GM18907 (cell line): ENCODE results near the gene ALOXE3.

Experiments used
- ATAC-seq: cut with Tn5 transposase; IDR thresholded peaks from one replicate; pipeline ENCODE4 v1.9.1; 2021; ENCODE audit warnings: mild to moderate bottlenecking, moderate library complexity; ENCODE audit not compliant: unreplicated experiment

The ALOXE3 gene

DNA sequence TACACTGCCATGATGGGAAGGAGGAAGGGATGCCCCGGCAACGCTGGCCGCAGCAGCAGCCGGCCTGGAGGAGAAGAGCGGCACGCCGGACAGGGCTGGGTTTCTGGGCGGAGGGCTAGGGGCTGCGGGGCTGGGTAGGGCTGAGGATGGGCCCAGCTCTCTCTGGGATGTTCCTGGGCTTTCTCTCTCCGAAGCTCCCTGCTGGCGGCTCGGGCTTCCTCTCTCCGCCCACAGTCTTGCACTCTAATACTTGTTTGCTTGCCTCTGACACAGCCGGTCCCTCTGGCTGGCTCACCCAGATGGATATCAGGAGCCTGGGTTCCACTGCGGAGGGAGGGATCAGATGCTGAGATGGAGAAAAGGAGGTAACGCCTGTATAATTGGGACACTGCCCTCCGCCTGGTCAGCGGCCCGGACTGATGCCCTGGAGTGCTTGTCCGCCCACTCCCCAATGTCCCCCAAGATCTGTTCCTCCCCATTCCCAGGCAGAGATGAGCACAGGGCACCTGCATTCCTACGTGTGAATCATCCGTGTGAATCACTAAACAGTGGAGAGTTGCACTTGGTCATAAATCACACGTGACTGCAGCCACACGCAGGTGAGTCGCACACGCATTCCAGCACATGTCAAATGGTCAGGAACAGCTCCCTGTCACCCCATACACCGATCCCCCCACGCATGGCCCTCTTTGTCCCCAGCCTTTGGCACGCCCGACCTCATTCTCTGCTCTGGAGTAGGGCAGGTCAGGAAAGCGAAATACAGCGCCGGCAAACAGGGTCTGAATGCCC, at the start of gene ALOXE3:
ALOXE3 (minus strand) TSS at position 535 of the 789 bp plus-strand sequence; CDS start at position 11, 524 bp downstream.
- ATAC-seq = no peak

GRCh38 chr17:8167526-8167925, 49.2 kb upstream of the ALOXE3 start:
- no peak for ATAC-seq

DNA sequence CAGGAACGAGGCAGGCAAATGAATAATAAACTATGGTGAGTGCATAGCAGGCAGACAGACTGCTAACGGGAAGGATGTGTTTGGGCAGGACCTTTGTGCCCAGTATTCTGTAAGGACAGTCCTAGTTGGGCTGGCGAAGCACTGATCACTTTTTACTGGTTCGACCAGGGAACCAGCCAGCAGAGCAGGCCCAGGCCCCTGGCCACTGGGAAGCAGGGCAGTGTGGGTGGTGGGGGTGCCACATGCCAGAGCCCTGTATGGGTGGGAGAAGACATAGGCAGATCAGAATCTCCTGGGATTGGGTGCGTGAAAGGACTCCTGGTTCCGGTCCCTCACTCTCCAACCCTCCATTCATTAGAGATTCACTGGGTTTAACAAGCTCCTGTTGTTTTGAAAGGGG, 48.4 kb upstream of the ALOXE3 start:
- no peak for ATAC-seq

- no peak for ATAC-seq
Measured at GRCh38 chr17:8164815-8165131, 46.5 kb upstream of the ALOXE3 start.

GRCh38 chr17:8163978-8164814, 45.9 kb upstream of the ALOXE3 start:
- ATAC-seq = no peak

DNA sequence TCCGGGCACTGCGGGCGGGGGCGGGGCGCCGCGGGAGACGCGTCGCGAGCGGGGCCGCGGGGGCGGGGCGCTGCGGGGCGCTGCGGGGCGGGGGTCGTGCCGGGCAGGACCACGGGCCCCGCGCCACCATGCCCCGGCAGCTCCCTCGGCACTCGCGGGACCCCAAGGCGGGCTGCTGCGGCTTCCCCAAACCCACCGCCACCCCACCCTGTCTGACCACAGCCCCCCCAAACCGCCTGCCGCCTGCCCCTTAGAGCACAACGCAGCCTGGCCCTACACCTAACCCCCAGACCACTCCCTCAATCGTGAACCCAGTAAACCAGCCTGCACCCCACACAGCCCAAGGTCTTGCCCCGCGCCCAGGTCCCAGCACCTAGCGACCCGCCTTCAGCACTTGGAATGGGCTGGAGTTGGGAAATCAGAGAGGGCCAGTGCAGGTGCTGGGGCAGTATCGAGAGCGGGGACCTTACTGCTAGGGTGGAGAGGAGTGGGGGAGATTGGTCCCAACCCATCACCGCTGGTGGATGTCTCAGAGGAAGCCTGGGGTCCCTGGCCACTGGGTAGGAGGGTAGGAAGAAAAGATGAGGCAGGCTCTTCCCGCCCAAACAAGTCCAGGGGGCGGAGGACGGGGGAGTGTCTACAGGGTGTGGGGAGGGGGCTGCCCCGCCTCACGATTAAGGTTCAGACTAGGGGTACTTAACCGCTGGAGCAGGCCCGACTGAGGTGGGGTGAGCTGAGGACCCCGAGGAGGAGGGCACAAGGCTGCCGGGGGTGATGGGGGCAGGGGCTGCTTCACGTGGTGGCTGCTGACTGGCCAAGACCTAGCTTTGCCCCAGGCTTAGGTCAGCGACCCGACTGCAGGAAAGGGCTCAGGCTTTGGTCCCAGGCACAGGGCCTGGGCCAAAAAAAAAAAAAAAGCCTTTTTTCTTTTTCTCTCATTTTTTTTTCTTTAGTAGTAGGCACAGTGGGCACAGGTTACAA, 45.0 kb upstream of the ALOXE3 start:
- ATAC-seq = no peak

GRCh38 chr17:8162233-8162996, 44.1 kb upstream of the ALOXE3 start, which contains the start of gene VAMP2:
Gene VAMP2 (minus strand): TSS chr17:8162948. CDS start chr17:8162879, 69 bp downstream.
- ATAC-seq = peak; percentile 50

GRCh38 chr17:8161289-8162232, 43.2 kb upstream of the ALOXE3 start:
- ATAC-seq = no peak

DNA sequence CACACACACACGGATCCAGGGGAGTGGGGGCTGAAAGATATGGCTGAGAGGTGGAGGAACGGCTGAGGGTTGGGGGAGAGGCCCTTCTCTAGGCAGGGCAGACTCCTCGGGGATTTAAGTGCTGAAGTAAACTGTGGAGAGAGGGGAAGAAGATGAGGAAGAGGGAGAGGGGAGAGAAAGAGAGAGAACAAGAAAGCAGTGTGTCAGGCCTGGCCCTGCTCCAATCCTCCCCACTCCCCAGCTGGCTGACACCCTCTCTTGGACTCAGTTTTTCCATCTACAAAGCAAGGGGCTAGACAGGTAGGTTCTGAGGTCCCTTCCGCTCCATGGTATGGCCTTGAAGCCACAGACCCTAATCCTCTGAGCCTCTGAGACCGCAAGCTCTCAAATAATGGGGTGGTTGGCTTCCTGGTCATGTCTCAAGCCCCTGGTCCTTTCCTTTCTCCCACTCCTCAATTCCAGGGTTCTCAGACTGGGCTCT, 42.5 kb upstream of the ALOXE3 start:
- no peak for ATAC-seq

GRCh38 chr17:8160224-8160577, 41.9 kb upstream of the ALOXE3 start:
- ATAC-seq = no peak

DNA sequence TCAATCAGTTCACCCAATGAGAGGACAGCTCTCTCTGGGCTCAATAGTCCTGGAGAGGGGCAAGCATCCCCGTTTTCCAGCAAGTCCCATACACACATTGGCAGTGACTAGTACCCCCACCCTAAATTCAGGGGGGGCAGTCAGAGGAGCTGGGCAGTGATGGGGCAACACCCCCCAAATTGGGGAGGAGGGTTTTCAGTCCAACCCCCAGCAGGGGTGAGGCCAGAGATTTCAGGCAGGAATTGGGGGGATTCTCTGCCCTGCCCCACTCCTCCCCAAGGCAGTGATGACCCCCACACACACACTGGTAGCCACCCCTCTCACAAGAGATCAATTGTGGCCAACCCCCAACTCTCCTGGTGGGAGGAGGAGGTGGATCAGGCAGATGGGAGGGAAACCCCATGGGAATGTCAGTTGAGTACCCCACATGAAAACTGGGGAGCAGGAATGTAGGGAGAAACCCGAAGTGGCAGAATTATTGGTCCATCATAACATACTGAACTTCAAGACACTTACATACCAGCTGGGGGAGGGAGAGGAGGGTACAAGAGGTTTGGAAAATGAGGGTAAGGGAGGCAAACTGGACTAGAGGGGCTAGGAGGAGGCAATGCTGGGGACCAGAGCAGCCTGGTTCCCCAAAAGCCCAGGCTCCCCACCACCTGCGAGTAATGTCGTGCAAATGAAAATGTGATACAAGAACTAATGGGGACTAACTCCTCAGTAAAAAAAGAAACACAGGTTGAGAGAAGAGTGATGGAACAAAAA, 41.3 kb upstream of the ALOXE3 start:
- ATAC-seq = no peak

DNA sequence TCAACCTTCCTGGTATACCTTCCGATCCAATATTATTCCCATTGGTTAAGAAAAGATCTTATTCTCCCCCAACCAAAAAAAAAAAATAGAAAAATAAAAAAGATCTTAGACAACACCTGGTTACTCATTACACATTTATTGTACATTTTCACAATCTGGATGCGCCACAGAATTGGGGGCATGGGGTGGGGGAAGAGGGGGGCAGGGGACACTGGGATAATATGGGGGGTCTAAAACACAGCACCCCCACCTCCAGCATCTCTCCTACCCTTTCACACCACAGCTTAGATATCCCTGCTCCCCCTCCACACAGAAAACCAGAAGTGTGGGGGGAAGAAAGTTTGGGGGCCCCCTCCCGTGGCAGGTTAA, 40.7 kb upstream of the ALOXE3 start:
- no peak for ATAC-seq

- ATAC-seq = no peak
Measured at GRCh38 chr17:8158267-8159031, 40.1 kb upstream of the ALOXE3 start.

- peak; percentile 80 for ATAC-seq
Measured at GRCh38 chr17:8156246-8156992, 38.1 kb upstream of the ALOXE3 start.

GRCh38 chr17:8155996-8156245, 37.6 kb upstream of the ALOXE3 start:
- no peak for ATAC-seq

DNA sequence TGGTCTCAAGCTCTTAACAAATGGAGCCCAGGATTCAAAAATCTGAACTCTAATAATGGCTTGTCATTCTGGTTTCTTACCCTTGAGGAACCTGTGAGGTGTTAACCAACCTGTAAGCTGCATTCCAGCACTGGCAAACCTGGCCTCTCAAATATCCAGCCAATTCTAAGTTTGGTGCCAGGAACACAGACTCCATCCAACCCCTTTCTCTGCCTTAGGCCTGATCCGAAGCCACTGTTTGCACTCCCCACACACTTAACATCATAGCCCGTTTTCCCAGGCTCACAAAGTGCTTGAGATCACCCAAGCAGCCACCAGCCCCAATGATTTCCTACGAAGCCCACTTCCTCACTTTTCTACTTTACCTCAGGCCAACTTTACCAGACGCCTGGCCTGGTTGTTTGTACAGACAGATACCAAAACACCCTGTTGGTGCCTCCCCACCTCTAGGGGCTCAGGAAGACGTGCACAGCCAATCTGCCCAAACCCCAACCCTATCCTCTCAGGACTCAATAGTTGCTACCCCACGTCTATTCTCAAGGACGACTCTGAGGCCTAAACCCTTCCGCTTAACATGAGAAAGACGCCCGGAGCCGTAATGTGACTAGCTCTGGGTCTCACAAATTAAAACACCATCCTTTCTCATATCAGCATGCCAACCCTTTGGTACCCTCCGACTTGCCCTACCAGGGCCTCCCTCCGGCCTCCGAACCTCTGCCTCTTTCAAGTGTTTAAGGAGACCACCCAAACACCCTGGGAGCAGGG, 37.1 kb upstream of the ALOXE3 start:
- no peak for ATAC-seq
